Mucosa of gallbladder (tissue), 1 donor: ENCODE measurements around the gene NELL1. TPM values are rescaled to one million over a fixed set of nuclear protein-coding genes. Genes with fewer than 3 reads are reported as not detected.

Source experiments
- DNase-seq: peaks from one replicate; pipeline ENCODE4 v3.0.0-alpha.2; 2020; ENCODE audit warnings: low spot score
- total RNA-seq: library from RNA; stranded (reverse); gene quantifications from one replicate; pipeline ENCODE4 v1.2.1, GENCODE V29; 2021
- donor health status: DM: no; HTN: no; CAD: no.

Gene NELL1
- 0.29 TPM for total RNA-seq

- DNase-seq, result no peak
Measured at GRCh38 chr11:20668844-20669819, at the start of gene NELL1. Gene NELL1, plus strand, starts transcription at chr11:20669586.

GRCh38 chr11:20620988-20621387 lies 48.4 kb upstream of the NELL1 start:
- no peak for DNase-seq

GRCh38 chr11:20621679-20622078 lies 47.7 kb upstream of the NELL1 start:
- no peak for DNase-seq

- DNase-seq, result no peak
Measured at GRCh38 chr11:20623252-20623651, 46.1 kb upstream of the NELL1 start.

GRCh38 chr11:20626279-20626678 lies 43.1 kb upstream of the NELL1 start:
- DNase-seq, result no peak

- DNase-seq, result no peak
Measured at GRCh38 chr11:20627026-20627425, 42.4 kb upstream of the NELL1 start.

- DNase-seq, result no peak
Measured at GRCh38 chr11:20627701-20628100, 41.7 kb upstream of the NELL1 start.

GRCh38 chr11:20631519-20632168 lies 37.7 kb upstream of the NELL1 start:
- no peak for DNase-seq

- DNase-seq, result no peak
Measured at GRCh38 chr11:20632169-20632532, 37.2 kb upstream of the NELL1 start.

GRCh38 chr11:20634044-20634443 lies 35.3 kb upstream of the NELL1 start:
- DNase-seq, result no peak

GRCh38 chr11:20634781-20635180 lies 34.6 kb upstream of the NELL1 start:
- DNase-seq, result no peak

GRCh38 chr11:20638074-20638473 lies 31.3 kb upstream of the NELL1 start:
- DNase-seq, result no peak

GRCh38 chr11:20639688-20640087 lies 29.7 kb upstream of the NELL1 start:
- no peak for DNase-seq

- DNase-seq, result no peak
Measured at GRCh38 chr11:20640401-20640800, 29.0 kb upstream of the NELL1 start.

- DNase-seq, result no peak
Measured at GRCh38 chr11:20644360-20644759, 25.0 kb upstream of the NELL1 start.

GRCh38 chr11:20647976-20648565 lies 21.3 kb upstream of the NELL1 start:
- DNase-seq, result peak; percentile 55

- no peak for DNase-seq
Measured at GRCh38 chr11:20652150-20652806, 17.1 kb upstream of the NELL1 start.

- DNase-seq, result no peak
Measured at GRCh38 chr11:20654038-20654437, 15.3 kb upstream of the NELL1 start.

- DNase-seq, result no peak
Measured at GRCh38 chr11:20656901-20657300, 12.5 kb upstream of the NELL1 start.

- DNase-seq, result no peak
Measured at GRCh38 chr11:20658135-20658534, 11.3 kb upstream of the NELL1 start.

- DNase-seq, result no peak
Measured at GRCh38 chr11:20661445-20661844, 7.9 kb upstream of the NELL1 start.

- no peak for DNase-seq
Measured at GRCh38 chr11:20661850-20662249, 7.5 kb upstream of the NELL1 start.
